HEK293 (cell line): ENCODE results near the gene PDE3B.
"Not testable (repeated sequence)": the region's sequence is repeated elsewhere in the genome, so short reads cannot be mapped to it uniquely, and the experiment has no call there.

Experiments used
- CTCF ChIA-PET: fragments of 350-600 bp; formaldehyde crosslinking; extraction: SDS; loops from one replicate; lab custom pipeline; 2021; ENCODE audit warnings: antibody characterized with exemption; lab: Yijun Ruan, JAX
- POLR2A ChIA-PET: fragments of 300-600 bp; formaldehyde crosslinking; extraction: SDS; loops from one replicate; lab custom pipeline; 2020; ENCODE audit warnings: antibody characterized with exemption, inconsistent platforms; lab: Yijun Ruan, JAX
- H3K27ac ChIP-seq: fragments of 200-500 bp; sonication (Bioruptor generic); 2 replicates; pipeline ENCODE4 v1.5.1; 2014; ENCODE audit warnings: low read depth, low read length, control low read depth, inconsistent platforms; ENCODE audit errors: extremely low read depth
- H3K36me3 ChIP-seq, 2 experiments: fragments of 200-500 bp in 1 of 2; sonication (Bioruptor generic) in 1 of 2; 1 replicate in 1 of 2; 2 replicates in 1 of 2; pipeline ENCODE4 v1.5.1; 2014 to 2017; ENCODE audit warnings: inconsistent platforms in 2 of 2, low read length in 2 of 2; ENCODE audit not compliant: control insufficient read depth in 2 of 2, insufficient read depth in 1 of 2
- H3K4me1 ChIP-seq: fragments of 200-500 bp; sonication (Bioruptor generic); 2 replicates; pipeline ENCODE4 v1.5.1; 2014; ENCODE audit warnings: mild to moderate bottlenecking, low read length, inconsistent platforms; ENCODE audit not compliant: control insufficient read depth, insufficient read depth
- H3K4me3 ChIP-seq: 2 replicates; pipeline ENCODE4 v1.5.1; 2011; ENCODE audit warnings: low read depth, mild to moderate bottlenecking, control low read depth, low read length, moderate library complexity
- H3K9me3 ChIP-seq: fragments of 200-500 bp; sonication (Bioruptor generic); 2 replicates; pipeline ENCODE4 v1.5.1; 2014; ENCODE audit warnings: low read depth, low read length, inconsistent platforms; ENCODE audit not compliant: control insufficient read depth, insufficient read depth
- FEZF1 ChIP-seq: fragments of 450-650 bp; formaldehyde crosslinking; IDR thresholded peaks from 2 replicates; pipeline ENCODE4 v1.5.1; 2016; ENCODE audit warnings: missing biosample characterization, missing genetic modification characterization
- PRDM4 ChIP-seq: fragments of 450-650 bp; formaldehyde crosslinking; IDR thresholded peaks from 2 replicates; pipeline ENCODE4 v1.5.1; 2017; ENCODE audit warnings: missing biosample characterization, missing genetic modification characterization
- SCRT2 ChIP-seq: fragments of 450-650 bp; formaldehyde crosslinking; IDR thresholded peaks from 2 replicates; pipeline ENCODE4 v1.5.1; 2016; ENCODE audit warnings: missing biosample characterization, missing genetic modification characterization
- ZBTB21 ChIP-seq: fragments of 450-650 bp; formaldehyde crosslinking; IDR thresholded peaks from 2 replicates; pipeline ENCODE4 v1.5.1; 2017; ENCODE audit warnings: missing biosample characterization, missing genetic modification characterization
- ZFHX2 ChIP-seq: fragments of 450-650 bp; formaldehyde crosslinking; conservative IDR thresholded peaks from 2 replicates; pipeline ENCODE4 v1.5.1; 2016; ENCODE audit warnings: missing biosample characterization, missing genetic modification characterization
- ZFP37 ChIP-seq: fragments of 450-650 bp; formaldehyde crosslinking; IDR thresholded peaks from 2 replicates; pipeline ENCODE4 v1.5.1; 2016; ENCODE audit warnings: missing biosample characterization, missing genetic modification characterization
- ZNF114 ChIP-seq: fragments of 450-650 bp; formaldehyde crosslinking; IDR thresholded peaks from 2 replicates; pipeline ENCODE4 v1.5.0; 2017; ENCODE audit warnings: missing biosample characterization, missing genetic modification characterization
- ZNF133 ChIP-seq: fragments of 450-650 bp; formaldehyde crosslinking; IDR thresholded peaks from 2 replicates; pipeline ENCODE4 v1.5.1; 2016; ENCODE audit warnings: missing biosample characterization, missing genetic modification characterization
- ZNF138 ChIP-seq: fragments of 450-650 bp; formaldehyde crosslinking; IDR thresholded peaks from 2 replicates; pipeline ENCODE4 v1.5.1; 2016; ENCODE audit warnings: missing biosample characterization, missing genetic modification characterization, borderline replicate concordance
- ZNF214 ChIP-seq: fragments of 450-650 bp; formaldehyde crosslinking; IDR thresholded peaks from 2 replicates; pipeline ENCODE4 v1.5.1; 2017; ENCODE audit warnings: missing biosample characterization, mild to moderate bottlenecking, missing genetic modification characterization, borderline replicate concordance
- ZNF266 ChIP-seq: fragments of 450-650 bp; formaldehyde crosslinking; IDR thresholded peaks from 2 replicates; pipeline ENCODE4 v1.5.1; 2016; ENCODE audit warnings: missing biosample characterization, missing genetic modification characterization, low read depth
- ZNF335 ChIP-seq: fragments of 450-650 bp; formaldehyde crosslinking; conservative IDR thresholded peaks from 2 replicates; pipeline ENCODE4 v1.5.1; 2016; ENCODE audit warnings: missing biosample characterization, missing genetic modification characterization
- ZNF37A ChIP-seq: fragments of 450-650 bp; IDR thresholded peaks from 2 replicates; pipeline ENCODE4 v1.5.1; 2018; ENCODE audit warnings: missing biosample characterization, missing genetic modification characterization
- ZNF433 ChIP-seq: fragments of 450-650 bp; formaldehyde crosslinking; IDR thresholded peaks from 2 replicates; pipeline ENCODE4 v1.5.1; 2016; ENCODE audit warnings: missing biosample characterization, missing genetic modification characterization, low read depth
- ZNF521 ChIP-seq: fragments of 450-650 bp; formaldehyde crosslinking; IDR thresholded peaks from 2 replicates; pipeline ENCODE4 v1.5.1; 2017; ENCODE audit warnings: missing biosample characterization, mild to moderate bottlenecking, missing genetic modification characterization
- ZNF548 ChIP-seq: fragments of 450-650 bp; formaldehyde crosslinking; IDR thresholded peaks from 2 replicates; pipeline ENCODE4 v1.5.1; 2016; ENCODE audit warnings: missing biosample characterization, missing genetic modification characterization
- ZNF658 ChIP-seq: fragments of 450-650 bp; formaldehyde crosslinking; IDR thresholded peaks from 2 replicates; pipeline ENCODE4; 2016; ENCODE audit warnings: missing biosample characterization, missing genetic modification characterization
- ZNF677 ChIP-seq: fragments of 450-650 bp; IDR thresholded peaks from 2 replicates; pipeline ENCODE4 v1.5.0; 2018; ENCODE audit warnings: missing biosample characterization, mild to moderate bottlenecking, missing genetic modification characterization, moderate library complexity
- ZNF837 ChIP-seq: fragments of 450-650 bp; formaldehyde crosslinking; IDR thresholded peaks from 2 replicates; pipeline ENCODE4 v1.5.1; 2016; ENCODE audit warnings: missing biosample characterization, missing genetic modification characterization
- TF ChIP-seq, protein P1 (sequence below): fragments of 450-650 bp; formaldehyde crosslinking; IDR thresholded peaks from 2 replicates; pipeline ENCODE4 v1.5.1; 2016; ENCODE audit warnings: missing biosample characterization, missing genetic modification characterization, low read depth

PDE3B gene

GRCh38 chr11:14882196-14882595, 238.6 kb downstream of the PDE3B start (continued):
- no peak for TF ChIP-seq ZFP37 (tag by site-specific recombination)
- no peak for TF ChIP-seq ZNF214 (tag by site-specific recombination)
- TF ChIP-seq ZNF433: no peak
- no peak for TF ChIP-seq ZNF37A (tag by site-specific recombination)
- TF ChIP-seq ZNF677 (tag by site-specific recombination): no peak
- TF ChIP-seq ZNF266 (tag by site-specific recombination): no peak
- no peak for TF ChIP-seq PRDM4 (tag by site-specific recombination)

GRCh38 chr11:14883683-14884082, 240.1 kb downstream of the PDE3B start:
- H3K4me3 ChIP-seq, H3K27ac ChIP-seq, POLR2A ChIA-PET, H3K9me3 ChIP-seq: not testable (repeated sequence)
- H3K36me3 ChIP-seq: peaks cover 0 to 22% of the 10 kb centered on the region in 2 experiments; a peak in 2 of 3 replicates
- peak; percentile 51; the same call in 1 of the 2 replicates for TF ChIP-seq SCRT2 (tag by site-specific recombination)
- TF ChIP-seq, all 188 proteins: peak for 1; not testable (repeated sequence) for 187
- CTCF ChIA-PET, H3K4me1 ChIP-seq: not testable (repeated sequence)

DNA sequence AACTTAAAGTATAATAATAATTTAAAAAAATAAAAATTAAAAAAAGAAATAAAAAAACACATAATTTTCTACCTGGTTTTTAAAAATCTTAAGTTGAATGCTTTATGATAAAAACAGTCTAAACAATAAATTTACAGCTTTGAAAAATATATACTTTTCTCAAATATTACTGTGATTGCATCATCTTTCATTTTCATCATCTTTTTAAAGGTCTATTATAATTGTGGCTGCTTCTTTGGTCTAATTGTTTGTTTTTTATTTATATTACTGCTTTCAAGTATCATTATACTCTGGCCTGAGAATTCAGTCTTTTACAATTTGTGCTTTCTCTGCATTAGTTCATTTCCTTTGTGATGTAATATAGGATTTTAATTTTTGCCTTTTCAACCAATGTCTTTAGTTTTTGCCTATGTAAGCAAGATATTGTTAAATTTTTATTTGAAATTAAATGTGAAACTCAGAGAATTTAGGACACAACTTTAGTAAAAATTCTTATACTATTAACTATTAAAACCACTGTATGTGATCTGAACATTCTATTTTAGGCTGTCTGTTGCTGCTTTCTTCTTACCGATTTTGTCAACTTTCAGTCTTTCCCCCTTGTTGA, 241.2 kb downstream of the PDE3B start:
- no peak overlapping the region for H3K4me3 ChIP-seq
- POLR2A ChIA-PET: no interaction called here
- H3K4me1 ChIP-seq: no peaks in the 10 kb centered on the region
- peaks cover 0 to 15% of the 10 kb centered on the region in 2 experiments; a peak in 1 of 3 replicates for H3K36me3 ChIP-seq
- no peak for TF ChIP-seq ZFHX2
- no peak for TF ChIP-seq ZNF138 (tag by site-specific recombination)
- TF ChIP-seq ZNF548: no peak
- TF ChIP-seq ZNF521 (tag by site-specific recombination): no peak
- TF ChIP-seq ZNF114 (tag by site-specific recombination): no peak
- no peak for TF ChIP-seq ZNF658 (tag by site-specific recombination)
- TF ChIP-seq ZNF837 (tag by site-specific recombination): no peak
- TF ChIP-seq ZNF133 (tag by site-specific recombination): no peak
- TF ChIP-seq FEZF1 (tag by site-specific recombination): no peak
- TF ChIP-seq, protein P1, sequence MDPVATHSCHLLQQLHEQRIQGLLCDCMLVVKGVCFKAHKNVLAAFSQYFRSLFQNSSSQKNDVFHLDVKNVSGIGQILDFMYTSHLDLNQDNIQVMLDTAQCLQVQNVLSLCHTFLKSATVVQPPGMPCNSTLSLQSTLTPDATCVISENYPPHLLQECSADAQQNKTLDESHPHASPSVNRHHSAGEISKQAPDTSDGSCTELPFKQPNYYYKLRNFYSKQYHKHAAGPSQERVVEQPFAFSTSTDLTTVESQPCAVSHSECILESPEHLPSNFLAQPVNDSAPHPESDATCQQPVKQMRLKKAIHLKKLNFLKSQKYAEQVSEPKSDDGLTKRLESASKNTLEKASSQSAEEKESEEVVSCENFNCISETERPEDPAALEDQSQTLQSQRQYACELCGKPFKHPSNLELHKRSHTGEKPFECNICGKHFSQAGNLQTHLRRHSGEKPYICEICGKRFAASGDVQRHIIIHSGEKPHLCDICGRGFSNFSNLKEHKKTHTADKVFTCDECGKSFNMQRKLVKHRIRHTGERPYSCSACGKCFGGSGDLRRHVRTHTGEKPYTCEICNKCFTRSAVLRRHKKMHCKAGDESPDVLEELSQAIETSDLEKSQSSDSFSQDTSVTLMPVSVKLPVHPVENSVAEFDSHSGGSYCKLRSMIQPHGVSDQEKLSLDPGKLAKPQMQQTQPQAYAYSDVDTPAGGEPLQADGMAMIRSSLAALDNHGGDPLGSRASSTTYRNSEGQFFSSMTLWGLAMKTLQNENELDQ: no peak
- TF ChIP-seq ZNF335 (tag by site-specific recombination): no peak
- no peak for TF ChIP-seq ZBTB21 (tag by site-specific recombination)
- CTCF ChIA-PET: interaction anchor here (1.0 kb wide), 1 partner anchor 122 kb away, joined by 3 read pairs; no protein-coding TSS in a partner anchor
- H3K9me3 ChIP-seq: no peaks in the 10 kb centered on the region
- no peak overlapping the region for H3K27ac ChIP-seq
